KBM-7 (cell line): Measurements from ENCODE around the gene TBX10.
A peak's percentile ranks its signal among the peaks of the same experiment; 100 is the strongest.
"Not testable (repeated sequence)": the region's sequence is repeated elsewhere in the genome, so short reads cannot be mapped to it uniquely, and the experiment has no call there.

Source experiments
- DNase-seq: peaks from one replicate; pipeline ENCODE4 v3.0.0-alpha.2; 2015
- in situ Hi-C: fragments of 300-500 bp; cut with MboI; formaldehyde crosslinking; loops from 2 replicates; pipeline ENCODE4 v1.14.3; 2020; ENCODE audit warnings: low sequenced_read_pairs, low pct_unique_long_range_greater_than_20kb, mixed read lengths

Gene TBX10

GRCh38 chr11:67665541-67666302 is 26.2 kb upstream of the TBX10 start:
- DNase-seq, result no peak
- in situ Hi-C loops, result no loop called here

- in situ Hi-C loops, result no loop called here
- no peak for DNase-seq
These were observed 25.4 kb upstream of the TBX10 start for GRCh38 chr11:67664696-67665540.

GRCh38 chr11:67664213-67664585 is 24.6 kb upstream of the TBX10 start:
- in situ Hi-C loops, result no loop called here
- no peak for DNase-seq

GRCh38 chr11:67663532-67664212 is 24.1 kb upstream of the TBX10 start:
- DNase-seq, result no peak
- in situ Hi-C loops, result no loop called here

GRCh38 chr11:67662835-67663531 is 23.4 kb upstream of the TBX10 start:
- in situ Hi-C loops, result no loop called here
- DNase-seq, result no peak

- in situ Hi-C loops, result no loop called here
- DNase-seq, result no peak
These were observed 22.7 kb upstream of the TBX10 start for GRCh38 chr11:67662142-67662834.

- DNase-seq, in situ Hi-C loops: not testable (repeated sequence)
These were observed 21.2 kb upstream of the TBX10 start for GRCh38 chr11:67660752-67661151.

GRCh38 chr11:67659651-67660165 is 20.1 kb upstream of the TBX10 start:
- in situ Hi-C loops, DNase-seq: not testable (repeated sequence)

- DNase-seq, result no peak
- in situ Hi-C loops, result no loop called here
These were observed 17.7 kb upstream of the TBX10 start for GRCh38 chr11:67657300-67657699.

- in situ Hi-C loops, result no loop called here
- peak; percentile 73 for DNase-seq
These were observed 16.8 kb upstream of the TBX10 start for GRCh38 chr11:67656278-67656922.

GRCh38 chr11:67654225-67654624 is 14.7 kb upstream of the TBX10 start:
- in situ Hi-C loops, result no loop called here
- DNase-seq, result no peak

- in situ Hi-C loops, result no loop called here
- DNase-seq, result no peak
These were observed 13.6 kb upstream of the TBX10 start for GRCh38 chr11:67652965-67653845.

- in situ Hi-C loops, result no loop called here
- no peak for DNase-seq
These were observed 12.6 kb upstream of the TBX10 start for GRCh38 chr11:67651976-67652781.

- in situ Hi-C loops, result no loop called here
These were observed 10.3 kb upstream of the TBX10 start for GRCh38 chr11:67649634-67650510.

GRCh38 chr11:67648796-67649613 is 9.4 kb upstream of the TBX10 start:
- in situ Hi-C loops, result no loop called here
- peak; percentile 49 for DNase-seq

More at GRCh38 chr11:67649634-67650510, 10.3 kb upstream of the TBX10 start:
- DNase-seq, result no peak
